H1 (cell line): ENCODE results near the gene ABLIM1. TPM values are rescaled to one million over a fixed set of nuclear protein-coding genes. Genes with fewer than 3 reads are reported as not detected.

Experiments used
- CTCF ChIA-PET: fragments of 300-600 bp; sonication (Branson Sonifier 250); formaldehyde crosslinking; loops from one replicate; lab custom pipeline; 2021; ENCODE audit not compliant: partially characterized antibody; lab: Charles Lee
- POLR2A ChIA-PET: fragments of 300-600 bp; sonication (Branson Sonifier 250); formaldehyde crosslinking; loops from one replicate; lab custom pipeline; 2021; ENCODE audit warnings: inconsistent platforms; ENCODE audit not compliant: partially characterized antibody; lab: Charles Lee
- DNase-seq, 2 experiments: peaks; one replicate each; pipeline versions ENCODE4 v3.0.0 to v3.0.0-alpha.2; 2010 to 2022; ENCODE audit warnings: low spot score in 2 of 2, low read depth in 1 of 2, mixed read lengths in 1 of 2
- FAIRE-seq: peaks from 2 replicates; lab custom pipeline; 2011; peaks lifted over from hg19 to GRCh38; lab: Jason Lieb, UNC
- H2AFZ ChIP-seq: 2 replicates; pipeline ENCODE4 v1.8.1; 2012; ENCODE audit warnings: low read length, inconsistent platforms
- H2AK5ac ChIP-seq: 2 replicates; pipeline ENCODE4 v1.6.1; 2013; ENCODE audit warnings: low read depth, low read length
- H2BK120ac ChIP-seq: replicated peaks from 2 replicates; pipeline ENCODE3; 2013; ENCODE audit warnings: low read depth, low read length, inconsistent platforms
- H2BK12ac ChIP-seq: 2 replicates; pipeline ENCODE4 v1.6.1; 2013; ENCODE audit warnings: low read depth, low read length
- H2BK15ac ChIP-seq: 2 replicates; pipeline ENCODE4 v1.6.1; 2013; ENCODE audit warnings: low read length
- H2BK20ac ChIP-seq: 2 replicates; pipeline ENCODE4 v1.6.1; 2013; ENCODE audit warnings: low read length
- H2BK5ac ChIP-seq: 2 replicates; pipeline ENCODE4 v1.6.1; 2013; ENCODE audit warnings: low read depth, low read length
- H3K14ac ChIP-seq: 2 replicates; pipeline ENCODE4 v1.6.1; 2013; ENCODE audit warnings: inconsistent platforms; ENCODE audit not compliant: insufficient read length
- H3K18ac ChIP-seq: 2 replicates; pipeline ENCODE4 v1.6.1; 2013; ENCODE audit warnings: low read length; ENCODE audit errors: extremely low read depth
- H3K23ac ChIP-seq: 2 replicates; pipeline ENCODE4 v1.6.1; 2013; ENCODE audit warnings: inconsistent platforms; ENCODE audit not compliant: insufficient read length
- H3K23me2 ChIP-seq: 2 replicates; pipeline ENCODE4 v1.6.1; 2013; ENCODE audit warnings: low read depth, low read length
- H3K27ac ChIP-seq: 2 replicates; pipeline ENCODE4 v1.6.1; 2011; ENCODE audit warnings: low read depth, low read length, inconsistent platforms
- H3K27me3 ChIP-seq, 4 experiments: replicated peaks in 1 of 4; 1 replicate in 1 of 4; 2 replicates in 3 of 4; pipeline versions ENCODE4 v1.6.1 to v1.8.1; 2011 to 2013; ENCODE audit warnings: low read length in 3 of 4, mild to moderate bottlenecking in 3 of 4, inconsistent platforms in 2 of 4, mixed read lengths in 2 of 4, moderate library complexity in 1 of 4; ENCODE audit not compliant: control insufficient read depth in 3 of 4, insufficient read depth in 3 of 4; ENCODE audit errors: extremely low read depth in 1 of 4
- H3K36me3 ChIP-seq, 4 experiments: 2 replicates each; pipeline versions ENCODE4 v1.6.1 to v1.8.1; 2011 to 2013; ENCODE audit warnings: mild to moderate bottlenecking in 4 of 4, low read length in 3 of 4, moderate library complexity in 2 of 4, control low read depth in 1 of 4, inconsistent platforms in 1 of 4; ENCODE audit not compliant: insufficient read depth in 4 of 4, control insufficient read depth in 2 of 4
- H3K4ac ChIP-seq: replicated peaks from 2 replicates; pipeline ENCODE3; 2013; ENCODE audit warnings: low read length, low read depth, mixed read lengths, inconsistent platforms; ENCODE audit not compliant: insufficient read length
- H3K4me1 ChIP-seq, 4 experiments: replicated peaks in 1 of 4; 1 replicate in 1 of 4; 2 replicates in 3 of 4; pipeline versions ENCODE4 v1.6.1 to v1.8.1; 2011 to 2013; ENCODE audit warnings: low read length in 3 of 4, inconsistent platforms in 2 of 4, mixed read lengths in 1 of 4; ENCODE audit not compliant: insufficient read depth in 4 of 4, control insufficient read depth in 3 of 4
- H3K4me2 ChIP-seq, 2 experiments: 2 replicates each; pipeline versions ENCODE4 v1.6.1 to v1.8.1; 2011 to 2013; ENCODE audit warnings: low read depth in 2 of 2, low read length in 2 of 2, control low read depth in 1 of 2, inconsistent platforms in 1 of 2, mild to moderate bottlenecking in 1 of 2; ENCODE audit not compliant: insufficient read depth in 1 of 2
- H3K4me3 ChIP-seq, 4 experiments: fragments of 200-600, 300-600 bp in 1 of 4; sonication (generic), shearing (Covaris generic), sonication (Bioruptor Twin) in 1 of 4; 2 replicates each; pipeline versions ENCODE4 v1.5.1 to v1.8.1; 2011 to 2016; ENCODE audit warnings: low read length in 4 of 4, low read depth in 3 of 4, control low read depth in 2 of 4, inconsistent platforms in 2 of 4, mild to moderate bottlenecking in 2 of 4, mixed read lengths in 1 of 4, moderate library complexity in 1 of 4; ENCODE audit not compliant: insufficient read depth in 2 of 4; ENCODE audit errors: extremely low read depth in 1 of 4
- H3K56ac ChIP-seq: replicated peaks from 2 replicates; pipeline ENCODE3; 2013; ENCODE audit warnings: low read depth, mild to moderate bottlenecking, mixed read lengths, low read length, inconsistent platforms; ENCODE audit not compliant: insufficient read length
- H3K79me1 ChIP-seq: 2 replicates; pipeline ENCODE4 v1.6.1; 2013; ENCODE audit warnings: low read depth, low read length, control low read depth
- H3K79me2 ChIP-seq, 2 experiments: 2 replicates each; pipeline versions ENCODE4 v1.6.1 to v1.8.1; 2012 to 2013; ENCODE audit warnings: low read length in 2 of 2, mild to moderate bottlenecking in 2 of 2, inconsistent platforms in 1 of 2; ENCODE audit not compliant: insufficient read depth in 2 of 2, control insufficient read depth in 1 of 2
- H3K9ac ChIP-seq, 4 experiments: replicated peaks in 1 of 4; 1 replicate in 1 of 4; 2 replicates in 3 of 4; pipeline versions ENCODE4 v1.6.1 to v1.8.1; 2011 to 2013; ENCODE audit warnings: low read depth in 3 of 4, low read length in 3 of 4, control low read depth in 2 of 4, mild to moderate bottlenecking in 2 of 4, moderate library complexity in 2 of 4, inconsistent platforms in 1 of 4; ENCODE audit errors: extremely low read depth in 1 of 4
- H3K9me3 ChIP-seq, 2 experiments: 2 replicates each; pipeline versions ENCODE4 v1.6.1 to v1.8.1; 2012 to 2013; ENCODE audit warnings: mild to moderate bottlenecking in 2 of 2, moderate library complexity in 2 of 2, control low read depth in 1 of 2, inconsistent platforms in 1 of 2, low read depth in 1 of 2, low read length in 1 of 2, mixed read lengths in 1 of 2; ENCODE audit not compliant: insufficient read depth in 2 of 2
- H4K20me1 ChIP-seq, 2 experiments: replicated peaks in 1 of 2; 2 replicates each; pipeline versions ENCODE3 to v1.8.1; 2011 to 2013; ENCODE audit warnings: inconsistent platforms in 2 of 2, low read length in 2 of 2, mild to moderate bottlenecking in 1 of 2; ENCODE audit not compliant: insufficient read depth in 2 of 2, control insufficient read depth in 1 of 2
- H4K5ac ChIP-seq: 2 replicates; pipeline ENCODE4 v1.6.1; 2013; ENCODE audit warnings: low read length, low read depth, mixed read lengths, inconsistent platforms; ENCODE audit not compliant: insufficient read length
- H4K8ac ChIP-seq: 2 replicates; pipeline ENCODE4 v1.8.0; 2013; ENCODE audit warnings: mild to moderate bottlenecking, moderate library complexity, low read length, inconsistent platforms; ENCODE audit not compliant: insufficient read depth; ENCODE audit errors: extremely low read depth
- H4K91ac ChIP-seq: replicated peaks from 2 replicates; pipeline ENCODE3; 2013; ENCODE audit warnings: low read length, mixed read lengths, inconsistent platforms; ENCODE audit not compliant: insufficient read length
- BCL11A ChIP-seq, 2 experiments: IDR thresholded peaks; one replicate each; pipeline ENCODE4 v1.6.1; 2011; ENCODE audit warnings: low read depth in 2 of 2, low read length in 2 of 2, mild to moderate bottlenecking in 2 of 2
- CTBP2 ChIP-seq: IDR thresholded peaks from 2 replicates; pipeline ENCODE4 v1.7.0; 2011; ENCODE audit warnings: borderline replicate concordance, mild to moderate bottlenecking, moderate library complexity, mixed read lengths, low read length; ENCODE audit not compliant: insufficient read depth, insufficient read length
- EGR1 ChIP-seq: IDR thresholded peaks from 2 replicates; pipeline ENCODE4 v1.6.1; 2011; ENCODE audit warnings: low read depth, low read length, borderline replicate concordance
- KDM1A ChIP-seq: fragments of 200-600, 300-600 bp; sonication (generic); IDR thresholded peaks from 2 replicates; pipeline ENCODE4 v1.7.1; 2016; ENCODE audit warnings: mild to moderate bottlenecking, low read length, borderline replicate concordance
- KDM5A ChIP-seq: fragments of 200-600 bp; IDR thresholded peaks from 2 replicates; pipeline ENCODE4 v1.7.1; 2012; ENCODE audit warnings: mild to moderate bottlenecking, low read length, inconsistent platforms, mixed read lengths
- PHF8 ChIP-seq: fragments of 200-600 bp; sonication (generic); conservative IDR thresholded peaks from 2 replicates; pipeline ENCODE4 v1.7.1; 2012; ENCODE audit warnings: low read depth, mild to moderate bottlenecking, inconsistent platforms, low read length, moderate library complexity
- RBBP5 ChIP-seq: IDR thresholded peaks from 2 replicates; pipeline ENCODE4 v1.7.1; 2012; ENCODE audit warnings: low read depth, mild to moderate bottlenecking, inconsistent platforms, low read length, moderate library complexity, borderline replicate concordance
- SIN3A ChIP-seq, 2 experiments: IDR thresholded peaks in 1 of 2; conservative IDR thresholded peaks in 1 of 2; 2 replicates each; pipeline ENCODE4 v1.6.1; 2011 to 2012; ENCODE audit warnings: low read length in 2 of 2, improper control_type of control experiment in 1 of 2, low read depth in 1 of 2, mild to moderate bottlenecking in 1 of 2
- TAF7 ChIP-seq: optimal IDR thresholded peaks from 2 replicates; pipeline ENCODE3; 2011; ENCODE audit warnings: low read depth, mild to moderate bottlenecking, inconsistent platforms, low read length, moderate library complexity, borderline replicate concordance
- WGBS, 2 experiments: shearing (Covaris generic) in 1 of 2; methylation state at CpG; one replicate each; pipeline versions ENCODE4 v1.1.6 to v1.1.7; 2013 to 2015; ENCODE audit warnings: low lambda C conversion rate in 2 of 2, mixed read lengths in 2 of 2, inconsistent platforms in 1 of 2, low coverage in 1 of 2, missing lambda C conversion rate in 1 of 2; ENCODE audit not compliant: insufficient replicate concordance in 2 of 2, insufficient coverage in 1 of 2, insufficient read length in 1 of 2; ENCODE audit errors: extremely low coverage in 1 of 2, missing lambda C conversion rate in 1 of 2; 5-methylcytosine and 5-hydroxymethylcytosine counted together
- polyA plus RNA-seq, 7 experiments: library from polyadenylated mRNA; depleted of rRNA in 3 of 7; stranded (reverse) in 5 of 7; unstranded in 2 of 7; fragments of >200 nt in 5 of 7; fragments of 200-250 nt in 2 of 7; gene quantifications; 1 replicate in 5 of 7; 2 replicates in 1 of 7; 4 replicates in 1 of 7; pipeline versions ENCODE4 v1.2.1 to v1.2.3, GENCODE V29; 2011 to 2013; ENCODE audit warnings: missing spikeins in 2 of 7, mixed read lengths in 2 of 7
- total RNA-seq: library from RNA; stranded (reverse); fragmentation: NEBNext Ultra II Directional; extraction: Animal tissue kit (Norgen Biotek cat#: 25700); gene quantifications from 2 replicates; pipeline ENCODE4 v1.2.1, GENCODE V29; 2021

ABLIM1 gene
- total and polyA plus RNA-seq, 2 of the 8 experiments (the other 6 are each of a cell fraction or from before 2014, with no cell fraction given), result 51.2 to 51.7 TPM

DNA sequence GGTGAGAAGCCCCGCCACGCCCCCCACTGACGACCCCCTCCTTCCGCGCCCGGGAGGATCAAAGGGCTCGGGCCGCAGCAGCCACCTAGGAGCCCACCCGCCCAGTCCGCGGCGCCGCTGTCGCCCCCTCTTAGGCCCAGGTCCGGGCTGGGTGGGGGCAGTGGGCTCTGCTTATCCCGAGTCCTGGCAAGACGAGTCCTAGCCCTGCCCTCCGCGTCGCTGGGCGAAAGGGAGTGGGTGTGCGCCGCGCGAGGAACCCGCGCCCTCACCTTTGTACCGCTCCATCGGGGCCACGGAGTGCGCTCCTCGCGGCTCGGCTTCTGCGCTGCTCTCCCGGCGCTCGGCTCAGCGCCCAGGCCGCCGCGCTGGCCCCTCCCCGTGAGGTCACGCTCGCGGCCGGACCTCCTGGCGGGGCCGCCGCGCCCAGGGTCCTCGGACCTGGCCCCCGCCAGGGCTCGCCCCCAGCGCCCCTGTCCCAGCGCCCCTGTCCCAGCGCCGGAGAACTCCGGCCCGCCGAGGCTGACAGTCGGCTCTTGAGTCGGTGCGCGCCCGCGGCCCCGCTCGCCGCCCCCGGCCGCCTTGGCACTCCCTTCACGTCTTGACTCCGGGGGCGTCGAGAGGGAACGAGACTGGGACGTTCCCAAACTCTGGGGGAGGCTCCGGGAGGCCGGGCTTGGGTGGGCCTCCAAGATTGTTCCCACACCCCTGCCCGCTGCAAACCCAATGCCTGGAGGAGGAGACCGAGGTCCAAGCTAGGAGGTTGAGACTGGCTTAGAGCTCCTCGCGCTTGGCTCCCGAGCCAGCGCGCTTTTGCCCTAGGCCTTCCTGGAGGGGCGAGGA, 253.7 kb downstream of the ABLIM1 start, which contains the start of gene AFAP1L2:
TSS of gene AFAP1L2 (minus strand) at position 332 of the 840 bp plus-strand sequence. CDS start at position 285, 47 bp downstream.
- Histone ChIP-seq H3K4me1 (peaks cover 0 to 10% (median 2%) of the 10 kb centered on the region in 4 experiments; a peak in 5 of 7 replicates), H2AFZ (peak within 1 kb of the TSS; percentile 16; the same call in 1 of the 2 replicates), H3K23ac (no peak within 1 kb of the TSS), H3K23me2 (peaks cover 16% of the 10 kb centered on the region; the same call in 1 of the 2 replicates), H2BK120ac (no peak within 1 kb of the TSS), H2AK5ac (no peak within 1 kb of the TSS), H2BK20ac (no peak within 1 kb of the TSS), H3K14ac (no peak within 1 kb of the TSS), H4K20me1 (no peaks in the 10 kb centered on the region), H3K4ac (no peak within 1 kb of the TSS), H3K56ac (no peak within 1 kb of the TSS), H4K8ac (peak within 1 kb of the TSS; percentile 79), H3K9me3 (no peaks in the 10 kb centered on the region), H4K91ac (no peak within 1 kb of the TSS), H3K79me2 (no peaks in the 10 kb centered on the region), H3K9ac (no peak within 1 kb of the TSS; a peak in 1 of 7 replicates), H3K79me1 (no peaks in the 10 kb centered on the region), H3K27me3 (peaks cover 9 to 30% (median 25%) of the 10 kb centered on the region in 4 experiments), H3K18ac (peak within 1 kb of the TSS; percentile 87), H2BK15ac (no peak within 1 kb of the TSS; the same call in 1 of the 2 replicates), H3K36me3 (no peaks in the 10 kb centered on the region), H3K4me2 (peak within 1 kb of the TSS; percentile 91 to 94), H2BK12ac (0 out of 2 replicates have a peak within 1 kb of the TSS, but pooled peaks have one; percentile 39), H3K27ac (no peak within 1 kb of the TSS), H3K4me3 (peak within 1 kb of the TSS; percentile 59 to 75 (median 64)), H2BK5ac (no peak within 1 kb of the TSS; the same call in 1 of the 2 replicates), H4K5ac (no peak within 1 kb of the TSS)
- DNase-seq, result peak in 1 of 2 experiments; percentile 77
- ChIA-PET CTCF (interaction anchor here (0.7 to 8.6 kb wide), 20 partner anchors 8 to 301 kb away, joined by 3 to 80 read pairs (median 5); no protein-coding TSS in a partner anchor), POLR2A (interaction anchor here (1.7 kb wide), 1 partner anchor 25 kb away, joined by 4 read pairs; no protein-coding TSS in a partner anchor)
- FAIRE-seq, result no peak
- 3% methylated on average over 50 of the region's 88 CpGs; no CpG with 5 or more reads in 1 of the 2 experiments for WGBS, 2 experiments
- TF ChIP-seq RBBP5 (peak; percentile 49; the same call in 1 of the 2 replicates), CTBP2 (no peak), TAF7 (no peak), PHF8 (no peak), KDM5A (no peak), SIN3A (conservative IDR thresholded peaks at IDR 0.05 in 1 of 2, IDR thresholded peaks at IDR 0.05 in 1 of 2; ENCODE audit: low read depth in 1 of 2, low read length in 2 of 2) (no peak), BCL11A (IDR thresholded peaks at IDR 0.05; ENCODE audit: low read depth in 2 of 2, low read length in 2 of 2) (no peak), KDM1A (0 out of 2 replicates have a peak, but pooled peaks have one; percentile 47), EGR1 (peak; percentile 13; the same call in 1 of the 2 replicates)
